Cortex of kidney (tissue), 1 donor: Measurements from ENCODE around the gene C6orf62.
"Not testable (repeated sequence)": the region's sequence is repeated elsewhere in the genome, so short reads cannot be mapped to it uniquely, and the experiment has no call there.

Experiments used
- DNase-seq: peaks from one replicate; lab custom pipeline; 2025; lab: John Stamatoyannopoulos, UW

C6orf62 gene

DNA sequence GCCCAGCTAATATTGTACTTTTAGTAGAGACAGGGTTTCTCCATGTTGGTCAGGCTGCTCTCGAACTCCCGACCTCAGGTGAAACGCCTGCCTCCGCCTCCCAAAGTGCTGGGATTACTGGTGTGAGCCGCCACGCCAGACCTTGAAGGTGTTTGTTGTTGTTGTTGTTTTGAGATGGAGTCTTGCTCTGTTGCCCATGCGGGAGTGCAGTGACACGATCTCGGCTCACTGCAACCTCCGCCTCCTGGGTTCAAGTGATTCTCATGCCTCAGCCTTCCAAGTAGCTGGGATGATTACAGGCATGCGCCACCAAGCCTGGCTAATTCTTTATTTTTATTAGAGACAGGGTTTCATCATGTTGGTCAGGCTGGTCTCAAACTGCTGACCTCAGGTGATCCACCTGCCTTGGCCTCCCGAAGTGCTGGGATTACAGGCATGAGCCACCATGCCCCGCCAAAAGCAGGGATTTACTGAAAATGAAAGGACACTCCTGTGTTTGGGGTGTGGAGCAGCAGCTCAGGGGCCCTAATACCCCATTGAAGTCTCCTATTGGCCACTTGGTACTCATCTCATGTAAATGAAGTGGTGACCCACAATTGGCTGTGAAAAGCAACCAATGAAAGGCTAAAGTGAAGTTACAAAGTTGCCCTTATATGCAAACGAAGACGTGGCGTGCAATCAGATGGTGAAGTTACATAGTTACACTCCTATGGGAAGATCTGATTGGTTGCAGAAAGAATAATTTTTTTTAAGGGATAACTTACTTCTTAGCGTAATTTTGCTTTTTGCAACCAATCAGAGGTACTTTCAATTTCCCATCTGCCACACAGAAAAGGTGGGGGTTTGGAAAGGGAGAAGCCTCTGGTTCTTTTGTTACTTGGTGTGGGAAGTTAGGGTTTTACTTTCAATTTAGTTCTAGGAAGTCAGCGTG lies 50.6 kb downstream of the C6orf62 start:
- not testable (repeated sequence) for DNase-seq

DNA sequence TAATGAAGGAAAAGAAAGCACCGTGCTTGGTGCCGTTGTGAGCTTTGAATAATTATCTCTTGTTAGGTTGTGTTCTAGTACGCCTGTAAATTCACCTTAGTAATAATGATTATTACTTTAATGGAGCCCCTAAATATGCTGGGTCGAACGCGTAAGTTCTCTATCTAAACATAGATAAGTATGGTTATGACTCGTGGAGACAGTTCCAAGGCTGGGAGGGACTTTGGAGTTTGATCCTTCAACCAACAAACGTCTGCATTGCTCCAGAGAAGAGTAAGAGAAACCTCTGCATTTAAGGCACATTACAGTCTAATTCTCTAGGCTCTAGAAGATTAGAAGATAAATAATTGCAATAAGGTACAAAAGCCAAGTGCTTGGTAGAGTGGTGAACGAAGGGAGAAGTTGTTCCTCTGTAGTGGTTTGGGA lies 51.6 kb downstream of the C6orf62 start:
- no peak for DNase-seq

DNA sequence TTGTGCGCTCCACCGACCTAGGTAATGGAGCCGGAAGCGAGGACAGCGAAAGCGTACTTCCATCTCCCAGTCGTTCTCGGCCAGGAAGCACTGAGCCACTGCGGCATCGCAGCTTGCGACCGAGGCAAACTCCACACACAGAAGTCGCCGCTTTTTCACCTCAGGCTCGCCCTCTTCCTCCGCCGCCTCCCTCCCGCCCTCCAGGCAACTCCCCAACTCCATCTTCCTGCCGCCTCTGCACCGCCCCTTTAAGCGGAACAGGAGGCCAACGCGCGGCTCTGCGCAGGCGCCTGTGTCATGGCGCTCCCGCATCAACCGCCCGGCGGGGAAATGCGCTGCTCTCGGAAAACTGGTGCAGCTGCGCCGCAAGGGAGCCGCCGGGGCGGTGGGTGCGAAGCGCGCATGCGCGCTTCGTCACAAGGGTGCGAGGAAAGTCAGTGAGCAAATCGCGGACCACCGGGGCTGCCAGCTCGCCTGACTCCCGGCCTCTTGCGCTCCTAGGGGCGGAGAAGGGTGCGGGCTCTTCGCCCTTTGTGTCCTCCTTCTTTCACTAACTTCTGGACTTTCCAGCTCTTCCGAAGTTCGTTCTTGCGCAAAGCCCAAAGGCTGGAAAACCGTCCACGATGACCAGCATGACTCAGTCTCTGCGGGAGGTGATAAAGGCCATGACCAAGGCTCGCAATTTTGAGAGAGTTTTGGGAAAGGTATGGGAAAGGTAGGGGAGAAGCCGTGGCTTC lies 52.1 kb downstream of the C6orf62 start, which contains the start of the genes ACOT13 and TDP2:
Gene ACOT13, plus strand, starts transcription at position 437 of the 737 bp plus-strand sequence. Its CDS starts 187 bp downstream, at position 624.
Gene TDP2, minus strand, starts transcription at position 259 of the 737 bp plus-strand sequence. Its CDS starts 37 bp downstream, at position 222.
- DNase-seq: peak; percentile 60

DNA sequence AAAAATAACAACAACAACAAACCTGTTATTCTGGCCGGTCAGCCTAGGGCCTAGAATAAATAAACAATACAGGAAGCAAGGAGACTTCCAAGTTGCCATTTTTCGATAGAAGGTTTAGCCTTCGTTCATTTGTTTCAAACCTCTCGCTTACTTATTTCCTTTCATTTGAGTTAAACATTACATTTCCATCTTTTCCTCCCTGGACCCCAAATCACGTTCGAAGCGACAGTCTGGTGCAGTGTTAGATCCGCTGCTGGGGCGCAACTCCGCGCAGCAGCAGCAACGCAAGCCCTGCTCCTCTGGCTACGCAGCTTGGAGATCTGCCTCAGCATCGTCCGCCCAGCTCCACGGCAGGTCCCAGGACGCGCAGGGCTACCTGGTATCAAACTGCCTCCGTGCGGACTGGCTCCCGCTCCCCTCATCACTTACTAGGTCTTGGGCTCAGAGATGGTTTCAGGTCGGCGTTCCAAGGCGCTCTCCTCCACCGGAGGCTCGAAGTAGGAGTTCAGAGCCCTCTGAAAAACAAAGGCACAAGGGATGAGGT lies 52.8 kb downstream of the C6orf62 start:
- no peak for DNase-seq

DNA sequence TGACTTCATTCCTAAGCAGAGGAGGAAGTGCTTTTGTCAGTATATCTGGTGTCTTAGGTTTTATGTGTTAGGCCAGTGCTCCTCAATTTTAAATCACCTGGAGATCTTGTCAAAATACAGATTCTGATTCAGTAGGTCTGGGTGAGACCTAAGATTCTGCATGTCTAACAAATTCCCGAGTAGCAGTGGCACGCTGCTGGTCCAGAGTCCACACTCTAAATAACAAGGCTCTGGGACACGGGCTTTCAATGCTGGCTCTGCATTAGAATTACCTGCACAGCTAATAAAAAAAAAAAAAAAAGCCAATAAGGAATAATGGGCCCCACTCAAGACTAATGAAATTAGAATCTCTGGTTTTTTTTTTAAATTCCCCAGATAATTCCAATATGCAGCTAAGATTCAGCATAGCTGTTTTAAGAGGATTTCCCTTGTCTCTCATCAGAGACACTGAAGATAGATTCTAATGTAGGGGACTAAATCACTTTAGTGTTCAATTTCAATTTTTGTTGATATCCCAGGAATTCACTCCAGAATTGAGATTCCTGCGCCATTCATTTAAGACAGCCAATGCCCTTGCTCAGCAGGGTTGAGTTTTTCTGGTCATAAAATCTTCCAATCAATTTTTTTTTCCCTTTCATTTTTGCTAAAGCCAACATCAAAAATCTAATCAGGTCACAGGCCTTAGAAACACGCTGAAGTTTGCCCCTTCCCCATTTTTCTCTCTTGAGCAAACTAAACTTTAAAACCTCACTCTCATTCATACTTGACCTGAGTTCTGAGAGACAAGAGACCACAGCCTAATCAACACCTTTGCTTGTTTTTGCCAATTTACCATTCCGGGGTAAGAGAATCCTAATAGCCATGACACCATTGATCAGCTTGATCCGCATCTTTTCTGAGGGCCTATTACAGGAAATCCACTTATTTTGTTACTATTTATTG lies 54.6 kb downstream of the C6orf62 start:
- DNase-seq: no peak

DNA sequence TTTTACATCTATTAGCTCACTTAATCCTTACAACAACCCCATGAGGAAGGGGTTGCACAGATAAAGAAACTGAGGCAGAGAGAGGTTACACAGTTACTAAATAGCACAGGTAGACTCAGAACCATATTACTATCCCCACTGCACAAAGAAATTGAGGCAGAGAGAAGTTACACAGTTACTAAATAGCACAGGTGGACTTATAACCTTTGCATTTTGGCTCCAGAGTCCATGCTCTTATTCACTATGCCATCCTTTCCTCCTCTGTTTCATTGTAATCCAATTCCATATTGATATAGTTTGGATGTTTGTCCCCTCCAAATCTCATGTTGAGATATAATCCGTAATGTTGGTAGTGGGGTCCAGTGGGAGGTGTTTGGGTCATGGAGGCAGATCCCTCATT lies 55.8 kb downstream of the C6orf62 start:
- no peak for DNase-seq

DNA sequence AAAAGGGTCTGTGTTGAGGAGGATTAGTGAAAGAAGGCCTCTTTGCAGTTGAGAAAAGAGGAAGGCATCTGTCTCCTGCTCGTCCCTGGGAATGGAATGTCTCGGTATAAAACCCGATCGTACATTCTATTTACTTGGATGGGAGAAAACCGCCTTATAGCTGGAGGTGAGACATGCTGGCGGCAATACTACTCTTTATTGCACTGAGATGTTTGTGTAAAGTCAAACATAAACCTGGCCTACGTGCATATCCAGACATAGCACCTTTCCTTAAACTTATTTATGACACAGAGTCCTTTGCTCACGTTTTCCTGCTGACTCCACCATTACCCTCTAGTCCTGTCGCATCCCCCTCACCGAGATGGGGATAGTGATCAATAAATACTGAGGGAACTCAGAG lies 56.7 kb downstream of the C6orf62 start:
- no peak for DNase-seq

DNA sequence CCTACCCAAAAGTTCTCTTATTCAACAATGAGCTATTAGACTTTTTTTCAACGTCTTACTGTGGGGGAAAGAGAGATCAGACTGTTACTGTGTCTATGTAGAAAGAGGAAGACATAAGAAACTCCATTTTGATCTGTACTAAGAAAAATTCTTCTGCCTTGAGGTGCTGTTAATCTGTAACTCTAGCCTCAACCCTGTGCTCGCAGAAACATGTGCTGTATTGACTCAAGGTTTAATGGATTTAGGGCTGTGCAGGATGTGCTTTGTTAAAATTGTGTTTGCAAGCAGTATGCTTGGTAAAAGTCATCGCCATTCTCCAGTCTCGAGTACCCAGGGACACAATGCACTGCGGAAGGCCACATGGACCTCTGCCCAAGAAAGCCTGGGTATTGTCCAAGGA lies 57.2 kb downstream of the C6orf62 start:
- DNase-seq: not testable (repeated sequence)

DNA sequence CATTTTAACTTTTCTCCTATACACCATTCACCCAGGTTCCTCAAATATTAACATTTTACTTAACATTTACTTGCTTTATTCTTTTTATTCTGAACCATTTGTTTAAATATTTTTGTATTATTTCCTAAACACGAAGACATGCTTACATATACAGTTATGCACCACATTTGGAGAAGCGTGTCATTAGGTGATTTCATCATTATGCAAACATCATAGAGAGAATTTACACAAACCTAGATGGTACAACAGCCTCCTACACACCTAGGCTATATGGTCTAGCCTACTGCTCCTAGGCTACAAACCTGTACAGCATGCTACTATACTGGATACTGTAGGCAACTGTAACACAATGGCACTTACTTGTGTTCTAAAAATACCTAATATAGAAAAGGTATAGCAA lies 58.8 kb downstream of the C6orf62 start:
- no peak for DNase-seq

DNA sequence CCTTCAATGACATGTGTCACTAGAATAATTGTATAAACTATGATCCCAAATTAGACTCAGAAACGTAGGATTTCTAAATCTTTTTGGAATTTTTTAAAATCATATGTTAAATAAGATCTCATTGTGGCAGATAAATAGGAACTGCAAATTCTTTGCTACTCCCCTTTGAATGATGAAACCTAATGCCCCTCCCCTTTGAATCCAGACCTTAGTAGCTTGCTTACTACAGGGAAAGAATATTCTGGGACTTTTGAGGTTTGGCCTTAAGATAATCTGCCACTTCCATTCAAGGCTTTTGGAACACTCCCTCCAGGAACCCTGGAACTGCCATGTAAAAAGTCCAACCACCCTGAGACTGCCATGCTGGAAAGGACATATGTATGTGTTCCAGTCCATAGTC lies 59.4 kb downstream of the C6orf62 start:
- DNase-seq: no peak

DNA sequence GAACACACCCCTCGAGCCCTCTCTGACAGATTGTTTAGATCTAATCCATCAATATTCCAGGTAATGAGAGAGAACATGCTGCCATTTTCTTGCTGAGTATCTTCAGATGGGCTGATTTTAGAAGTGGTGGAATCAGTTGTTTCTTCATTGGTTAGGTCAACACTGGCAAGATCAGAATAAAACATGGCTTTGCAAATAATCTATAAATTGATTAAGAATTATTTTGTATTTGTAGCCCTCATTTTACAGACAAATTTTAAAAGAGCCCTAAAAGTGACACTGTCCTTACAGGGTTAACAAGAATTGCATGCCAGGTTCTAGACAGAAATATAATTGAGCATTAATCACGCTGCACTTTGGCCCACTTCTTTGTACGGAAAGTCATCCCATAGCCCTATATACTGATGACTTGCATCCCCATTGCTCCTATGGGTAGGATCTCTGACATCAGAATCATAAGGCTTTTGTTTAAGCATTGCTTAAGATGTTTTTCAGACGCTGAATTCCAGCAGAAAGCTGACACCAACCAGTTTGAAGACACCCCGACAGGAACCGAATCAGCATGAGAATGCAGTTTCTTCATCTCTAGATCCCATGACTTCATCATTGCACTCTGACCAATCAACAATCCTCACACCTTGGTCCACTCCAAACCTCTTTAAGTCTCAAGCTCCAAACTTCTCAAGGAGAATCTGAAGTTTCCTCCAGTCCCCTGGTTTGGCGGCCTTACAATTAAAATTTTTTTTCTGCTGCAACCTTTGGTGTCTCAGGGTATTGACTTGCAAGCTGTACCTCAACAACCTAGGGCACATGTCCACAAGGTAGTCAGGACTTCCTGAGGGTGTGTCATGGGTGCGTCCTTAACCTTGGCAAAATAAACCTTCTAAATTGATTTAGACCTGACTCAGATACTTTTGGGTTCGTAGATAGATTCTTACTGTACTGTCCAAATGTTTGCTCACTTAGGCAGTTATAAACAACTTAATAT lies 60.1 kb downstream of the C6orf62 start:
- DNase-seq: no peak

DNA sequence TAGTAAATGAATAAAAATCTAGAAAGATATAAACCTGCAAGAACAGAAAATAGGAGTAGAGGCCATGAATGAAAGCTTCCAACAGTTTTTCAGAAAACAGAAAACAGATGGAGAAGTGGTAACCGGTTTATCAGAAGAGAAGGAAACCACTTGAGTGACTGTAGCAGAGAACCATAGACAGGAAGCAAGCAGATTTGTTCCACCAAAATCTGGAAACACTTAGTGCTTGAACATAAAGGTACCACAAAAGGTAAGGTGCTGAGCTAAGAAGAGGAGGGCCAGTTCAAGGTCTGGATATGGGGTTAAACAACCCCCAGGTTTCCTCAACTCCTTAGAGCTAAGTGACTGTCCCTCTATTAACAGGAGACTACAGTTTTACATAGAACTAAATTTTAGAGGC lies 63.7 kb downstream of the C6orf62 start:
- DNase-seq: no peak
